Loucy (cell line): ENCODE data around the gene NHS.

Experiments used
- H2AFZ ChIP-seq: fragments of 200-600 bp; sonication (generic); 2 replicates; pipeline ENCODE4 v1.6.0; 2016; ENCODE audit warnings: antibody characterized with exemption, mild to moderate bottlenecking, low read length, moderate library complexity
- H3F3A ChIP-seq: fragments of 200-600 bp; 2 replicates; pipeline ENCODE4 v1.6.0; 2016; ENCODE audit warnings: antibody characterized with exemption, low read depth, mild to moderate bottlenecking
- H3K27me3 ChIP-seq: fragments of 200-600 bp; sonication (generic); 2 replicates; pipeline ENCODE4 v1.6.1; 2014; ENCODE audit warnings: low read length, mild to moderate bottlenecking; ENCODE audit not compliant: insufficient read depth, poor library complexity, severe bottlenecking
- H3K36me3 ChIP-seq: fragments of 200-600 bp; sonication (generic); 2 replicates; pipeline ENCODE4 v1.6.1; 2016; ENCODE audit warnings: low read length; ENCODE audit not compliant: insufficient read depth
- H3K4me1 ChIP-seq: fragments of 200-600 bp; sonication (generic); 2 replicates; pipeline ENCODE4 v1.5.1; 2014; ENCODE audit warnings: low read length, mild to moderate bottlenecking; ENCODE audit not compliant: insufficient read depth, poor library complexity, severe bottlenecking
- H3K4me2 ChIP-seq: fragments of 200-600 bp; sonication (generic); 2 replicates; pipeline ENCODE4 v1.6.0; 2014; ENCODE audit warnings: antibody characterized with exemption, low read length, low read depth, mild to moderate bottlenecking; ENCODE audit not compliant: poor library complexity, severe bottlenecking
- H3K4me3 ChIP-seq: fragments of 200-600 bp; sonication (generic); 2 replicates; pipeline ENCODE4 v1.5.1; 2014; ENCODE audit warnings: low read length, mild to moderate bottlenecking, mixed read lengths; ENCODE audit not compliant: poor library complexity, severe bottlenecking
- H3K79me2 ChIP-seq: fragments of 200-600 bp; sonication (generic); 2 replicates; pipeline ENCODE4 v1.6.1; 2014; ENCODE audit warnings: low read length; ENCODE audit not compliant: insufficient read depth
- H3K9ac ChIP-seq: fragments of 200-600 bp; sonication (generic); 2 replicates; pipeline ENCODE4 v1.6.0; 2014; ENCODE audit warnings: mild to moderate bottlenecking, low read depth, low read length, moderate library complexity; ENCODE audit not compliant: poor library complexity, severe bottlenecking
- H3K9me2 ChIP-seq: fragments of 200-600 bp; sonication (generic); replicated peaks from 2 replicates; pipeline ENCODE4 v1.6.1; 2016; ENCODE audit warnings: low read depth, low read length, mixed read lengths
- H3K9me3 ChIP-seq: fragments of 200-600 bp; sonication (generic); 2 replicates; pipeline ENCODE4 v1.6.1; 2014; ENCODE audit warnings: mild to moderate bottlenecking, antibody characterized with exemption, low read length, low read depth; ENCODE audit not compliant: insufficient read depth
- H4K20me1 ChIP-seq: fragments of 200-600 bp; sonication (generic); 2 replicates; pipeline ENCODE4 v1.6.0; 2014; ENCODE audit warnings: antibody characterized with exemption, low read length, mild to moderate bottlenecking; ENCODE audit not compliant: insufficient read depth, poor library complexity, severe bottlenecking
- CTCF ChIP-seq: fragments of 200-600 bp; sonication (generic); conservative IDR thresholded peaks from 2 replicates; pipeline ENCODE4 v1.5.1; 2014; ENCODE audit warnings: mild to moderate bottlenecking, antibody characterized with exemption, low read length
- EZH2phosphoT487 ChIP-seq: fragments of 200-600 bp; IDR thresholded peaks from 2 replicates; pipeline ENCODE4 v1.6.1; 2018; ENCODE audit warnings: antibody characterized with exemption, mild to moderate bottlenecking, moderate library complexity, borderline replicate concordance

The NHS gene

GRCh38 chrX:17413228-17413627, 38.2 kb downstream of the NHS start:
- H3K36me3 ChIP-seq, result no peaks in the 10 kb centered on the region
- TF ChIP-seq EZH2phosphoT487 (no peak), CTCF (no peak)
- no peak overlapping the region for H3K4me3 ChIP-seq
- no peak overlapping the region for H3K9ac ChIP-seq
- no peaks in the 10 kb centered on the region for H4K20me1 ChIP-seq
- no peaks in the 10 kb centered on the region for H3K9me3 ChIP-seq
- H3K4me2 ChIP-seq, result no peak overlapping the region
- no peaks in the 10 kb centered on the region for H3K27me3 ChIP-seq
- H3K4me1 ChIP-seq, result no peaks in the 10 kb centered on the region
- no peaks in the 10 kb centered on the region for H3K9me2 ChIP-seq
- no peaks in the 10 kb centered on the region for H3F3A ChIP-seq
- H3K79me2 ChIP-seq, result no peaks in the 10 kb centered on the region
- H2AFZ ChIP-seq, result no peak overlapping the region

- H3K4me1 ChIP-seq, result no peaks in the 10 kb centered on the region
- H3K9ac ChIP-seq, result no peak overlapping the region
- no peaks in the 10 kb centered on the region for H3K9me2 ChIP-seq
- H3K79me2 ChIP-seq, result no peaks in the 10 kb centered on the region
- no peak overlapping the region for H3K4me2 ChIP-seq
- no peak overlapping the region for H2AFZ ChIP-seq
- no peaks in the 10 kb centered on the region for H4K20me1 ChIP-seq
- no peaks in the 10 kb centered on the region for H3F3A ChIP-seq
- no peaks in the 10 kb centered on the region for H3K36me3 ChIP-seq
- H3K27me3 ChIP-seq, result no peaks in the 10 kb centered on the region
- no peak overlapping the region for H3K4me3 ChIP-seq
- no peaks in the 10 kb centered on the region for H3K9me3 ChIP-seq
- no peak for TF ChIP-seq CTCF
- TF ChIP-seq EZH2phosphoT487, result no peak
These were observed 39.1 kb downstream of the NHS start for GRCh38 chrX:17414027-17414658.

- Histone ChIP-seq H3K9me2 (no peaks in the 10 kb centered on the region), H3K4me2 (no peak overlapping the region), H3K4me3 (no peak overlapping the region), H3F3A (no peaks in the 10 kb centered on the region), H3K9me3 (no peaks in the 10 kb centered on the region), H4K20me1 (no peaks in the 10 kb centered on the region), H3K9ac (no peak overlapping the region), H3K36me3 (no peaks in the 10 kb centered on the region), H3K79me2 (no peaks in the 10 kb centered on the region), H3K4me1 (no peaks in the 10 kb centered on the region), H2AFZ (no peak overlapping the region), H3K27me3 (no peaks in the 10 kb centered on the region)
- no peak for TF ChIP-seq EZH2phosphoT487
- TF ChIP-seq CTCF, result no peak
These were observed 39.8 kb downstream of the NHS start for GRCh38 chrX:17414839-17415238.
